Measurements from ENCODE around the gene PCGF1.

PCGF1 gene

GRCh38 chr2:74507145-74507925 lies at the start of gene PCGF1:
PCGF1 (minus strand) TSS chr2:74507695; CDS start chr2:74507668, 27 bp downstream.
- peak within 1 kb of the TSS; percentile 87 for H3K4me3 ChIP-seq (ENCODE audit: low read depth, low read length)
- TF ChIP-seq CTCF (IDR thresholded peaks at IDR 0.05; ENCODE audit: low read depth, low read length): 0 out of 2 replicates have a peak, but pooled peaks have one; percentile 9

GRCh38 chr2:74556831-74557370 lies 49.4 kb upstream of the PCGF1 start:
- H3K4me3 ChIP-seq (ENCODE audit: low read depth, low read length): no peak overlapping the region
- no peak for TF ChIP-seq CTCF (IDR thresholded peaks at IDR 0.05; ENCODE audit: low read depth, low read length)

DNA sequence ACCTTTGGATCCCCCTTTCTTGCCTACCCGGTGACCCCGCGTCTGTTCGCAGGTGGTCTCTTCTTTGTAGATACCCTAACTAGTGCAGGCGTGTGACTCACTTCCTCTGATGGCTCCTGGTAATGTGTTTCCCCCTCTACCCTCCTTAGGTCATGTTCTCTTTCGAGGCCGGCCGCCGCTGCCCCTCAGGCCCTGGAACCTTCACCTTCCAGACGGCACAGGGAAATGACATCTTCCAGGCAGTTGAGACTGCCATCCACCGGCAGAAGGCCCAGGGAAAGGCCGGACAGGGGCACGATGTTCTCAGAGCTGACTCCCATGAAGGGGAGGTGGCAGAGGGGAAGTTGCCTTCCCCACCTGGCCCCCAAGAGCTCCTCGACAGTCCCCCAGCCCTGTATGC lies 48.7 kb upstream of the PCGF1 start:
- TF ChIP-seq CTCF (IDR thresholded peaks at IDR 0.05; ENCODE audit: low read depth, low read length): no peak
- H3K4me3 ChIP-seq (ENCODE audit: low read depth, low read length): peak overlapping the region; percentile 96

GRCh38 chr2:74555610-74556103 lies 48.2 kb upstream of the PCGF1 start:
- peak overlapping the region; percentile 96 for H3K4me3 ChIP-seq (ENCODE audit: low read depth, low read length)

DNA sequence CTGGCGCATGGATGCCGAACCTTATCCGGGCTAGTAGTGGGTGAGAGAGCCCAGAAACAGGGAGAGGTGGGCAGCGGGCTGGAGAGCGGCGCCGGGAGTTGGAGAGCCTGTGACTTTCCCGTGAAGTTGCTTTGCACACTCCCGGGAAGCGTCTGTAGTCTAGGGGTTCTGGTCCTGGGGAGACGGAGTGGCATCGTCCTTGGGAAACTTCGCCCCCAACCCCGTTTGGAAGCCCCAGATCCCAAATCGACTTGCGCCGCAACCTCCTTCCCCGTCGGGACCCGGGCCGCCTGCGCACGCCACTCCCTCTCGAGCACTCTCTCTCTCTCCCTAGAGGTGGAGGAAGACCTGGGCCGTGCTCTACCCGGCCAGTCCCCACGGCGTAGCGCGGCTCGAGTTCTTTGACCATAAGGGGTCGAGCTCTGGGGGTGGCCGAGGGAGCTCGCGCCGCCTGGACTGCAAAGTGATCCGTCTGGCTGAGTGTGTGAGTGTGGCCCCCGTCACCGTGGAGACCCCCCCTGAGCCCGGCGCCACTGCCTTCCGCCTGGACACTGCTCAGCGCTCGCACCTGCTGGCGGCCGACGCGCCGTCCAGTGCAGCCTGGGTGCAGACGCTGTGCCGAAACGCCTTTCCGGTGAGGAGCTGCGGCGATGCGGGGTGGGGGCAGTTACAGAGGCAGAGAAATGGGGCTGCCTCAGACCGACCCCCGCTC lies 47.5 kb upstream of the PCGF1 start:
- no peak for TF ChIP-seq CTCF (IDR thresholded peaks at IDR 0.05; ENCODE audit: low read depth, low read length)

More at GRCh38 chr2:74555610-74556103, 48.2 kb upstream of the PCGF1 start:
- TF ChIP-seq CTCF (IDR thresholded peaks at IDR 0.05; ENCODE audit: low read depth, low read length): no peak

DNA sequence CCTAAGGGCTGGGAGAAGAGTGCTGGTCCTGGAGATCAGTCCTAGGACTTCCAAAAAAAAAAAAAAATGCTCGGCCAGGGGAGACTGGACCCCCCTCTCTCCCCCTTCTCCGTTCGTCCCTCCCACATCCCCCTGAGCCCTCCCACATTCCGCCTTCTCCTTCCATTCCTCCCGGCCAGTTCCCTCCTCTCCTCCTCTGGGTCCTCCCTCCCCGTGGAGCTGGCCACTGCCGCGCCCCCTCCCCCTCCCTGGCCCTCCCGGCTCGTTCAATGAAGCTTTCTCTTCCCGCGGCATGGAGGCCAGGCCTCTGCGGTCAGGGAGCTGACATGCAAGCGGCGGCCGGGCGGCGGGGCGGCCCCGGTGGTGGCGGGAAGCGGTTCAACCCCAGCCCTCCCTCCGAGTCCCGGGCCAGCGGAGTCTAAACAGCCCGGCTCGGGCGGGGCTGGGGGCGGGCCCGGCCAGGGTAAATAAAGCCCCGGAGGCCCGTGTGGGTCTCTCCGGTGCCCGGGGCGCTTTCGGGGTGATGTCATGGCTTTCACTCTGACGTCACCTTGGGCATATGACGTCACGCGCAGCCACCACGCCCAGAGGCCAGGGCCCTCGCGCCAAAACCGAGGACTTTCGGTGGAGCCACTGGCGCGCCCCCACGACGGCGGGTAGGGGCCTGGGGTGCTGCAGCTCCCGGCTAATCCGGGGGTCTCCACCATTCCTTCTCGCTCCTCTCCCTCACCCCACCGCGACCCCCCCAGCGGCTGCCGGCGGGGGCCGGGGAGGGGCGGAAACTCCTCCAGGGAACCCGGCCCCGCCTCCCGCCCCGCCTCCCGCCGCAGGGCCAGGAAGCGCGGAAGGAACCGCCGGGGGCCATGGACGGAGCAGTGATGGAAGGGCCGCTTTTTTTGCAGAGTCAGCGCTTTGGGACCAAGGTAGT lies 46.7 kb upstream of the PCGF1 start, which contains the start of the genes DOK1 and LOXL3:
TSS of gene DOK1 (plus strand) at position 829 of the 928 bp plus-strand sequence. CDS start at position 864, 35 bp downstream.
TSS of gene LOXL3 (minus strand) at position 51 of the 928 bp plus-strand sequence. CDS start 1,308 bp downstream, outside the sequence.
- H3K4me3 ChIP-seq (ENCODE audit: low read depth, low read length): peak within 1 kb of the TSS; percentile 96
- TF ChIP-seq CTCF (IDR thresholded peaks at IDR 0.05; ENCODE audit: low read depth, low read length): no peak

More for the DNA sequence above, 47.5 kb upstream of the PCGF1 start:
- peak overlapping the region; percentile 96 for H3K4me3 ChIP-seq (ENCODE audit: low read depth, low read length)
